ENCODE data around the gene COA3.
A peak's percentile ranks its signal among the peaks of the same experiment; 100 is the strongest.

The COA3 gene

DNA sequence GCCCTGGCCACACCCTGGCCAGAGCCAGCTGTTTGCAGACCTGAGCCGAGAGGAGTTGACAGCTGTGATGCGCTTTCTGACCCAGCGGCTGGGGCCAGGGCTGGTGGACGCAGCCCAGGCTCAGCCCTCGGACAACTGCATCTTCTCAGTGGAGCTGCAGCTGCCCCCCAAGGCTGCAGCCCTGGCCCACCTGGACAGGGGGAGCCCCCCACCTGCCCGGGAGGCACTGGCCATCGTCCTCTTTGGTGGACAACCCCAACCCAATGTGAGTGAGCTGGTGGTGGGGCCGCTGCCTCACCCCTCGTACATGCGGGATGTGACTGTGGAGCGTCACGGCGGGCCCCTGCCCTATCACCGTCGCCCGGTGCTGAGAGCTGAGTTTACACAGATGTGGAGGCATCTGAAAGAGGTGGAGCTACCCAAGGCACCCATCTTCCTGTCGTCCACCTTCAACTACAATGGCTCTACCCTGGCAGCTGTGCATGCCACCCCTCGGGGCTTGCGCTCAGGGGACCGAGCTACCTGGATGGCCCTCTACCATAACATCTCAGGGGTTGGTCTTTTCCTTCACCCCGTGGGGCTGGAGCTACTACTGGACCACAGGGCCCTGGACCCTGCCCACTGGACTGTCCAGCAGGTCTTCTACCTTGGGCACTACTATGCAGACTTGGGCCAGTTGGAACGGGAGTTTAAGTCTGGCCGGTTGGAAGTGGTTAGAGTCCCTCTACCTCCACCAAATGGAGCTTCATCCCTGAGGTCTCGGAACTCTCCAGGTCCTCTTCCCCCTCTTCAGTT, 46.5 kb upstream of the COA3 start:
- TF ChIP-seq, protein P1, sequence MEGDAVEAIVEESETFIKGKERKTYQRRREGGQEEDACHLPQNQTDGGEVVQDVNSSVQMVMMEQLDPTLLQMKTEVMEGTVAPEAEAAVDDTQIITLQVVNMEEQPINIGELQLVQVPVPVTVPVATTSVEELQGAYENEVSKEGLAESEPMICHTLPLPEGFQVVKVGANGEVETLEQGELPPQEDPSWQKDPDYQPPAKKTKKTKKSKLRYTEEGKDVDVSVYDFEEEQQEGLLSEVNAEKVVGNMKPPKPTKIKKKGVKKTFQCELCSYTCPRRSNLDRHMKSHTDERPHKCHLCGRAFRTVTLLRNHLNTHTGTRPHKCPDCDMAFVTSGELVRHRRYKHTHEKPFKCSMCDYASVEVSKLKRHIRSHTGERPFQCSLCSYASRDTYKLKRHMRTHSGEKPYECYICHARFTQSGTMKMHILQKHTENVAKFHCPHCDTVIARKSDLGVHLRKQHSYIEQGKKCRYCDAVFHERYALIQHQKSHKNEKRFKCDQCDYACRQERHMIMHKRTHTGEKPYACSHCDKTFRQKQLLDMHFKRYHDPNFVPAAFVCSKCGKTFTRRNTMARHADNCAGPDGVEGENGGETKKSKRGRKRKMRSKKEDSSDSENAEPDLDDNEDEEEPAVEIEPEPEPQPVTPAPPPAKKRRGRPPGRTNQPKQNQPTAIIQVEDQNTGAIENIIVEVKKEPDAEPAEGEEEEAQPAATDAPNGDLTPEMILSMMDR (IDR thresholded peaks at IDR 0.05; ENCODE audit: low read depth, low read length) = no peak
- no peaks in the 10 kb centered on the region for H3K27me3 ChIP-seq (ENCODE audit: insufficient read depth, low read depth, severe bottlenecking)
- no peak for DNase-seq
- no peak overlapping the region for H3K27ac ChIP-seq
- H3K36me3 ChIP-seq = peaks cover 55% of the 10 kb centered on the region
- H3K9me3 ChIP-seq (ENCODE audit: severe bottlenecking) = no peaks in the 10 kb centered on the region
- H3K4me3 ChIP-seq (ENCODE audit: low read depth, low read length) = no peak overlapping the region

DNA sequence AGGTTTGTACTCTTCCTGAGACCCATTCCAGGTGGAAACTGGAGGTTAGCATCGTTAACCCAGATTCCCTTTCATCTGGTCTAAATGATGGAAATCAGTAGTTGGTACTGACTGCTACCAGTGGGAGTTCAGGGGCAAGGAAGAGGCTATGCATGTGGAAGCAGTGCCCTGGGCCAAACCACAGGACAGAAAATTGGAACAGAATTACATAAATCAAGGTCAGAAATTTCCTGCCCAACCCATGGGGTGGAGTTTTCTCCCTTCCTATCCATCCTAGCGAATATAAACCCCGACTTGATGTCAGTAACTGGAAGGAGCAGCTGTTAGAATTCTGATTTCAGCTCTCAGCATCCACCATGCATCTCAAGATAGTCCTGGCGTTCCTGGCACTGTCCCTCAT, 45.8 kb upstream of the COA3 start, which contains the start of gene AOC2:
Gene AOC2, plus strand, starts transcription at position 310 of the 400 bp plus-strand sequence. Its CDS starts 47 bp downstream, at position 357.
- Histone ChIP-seq H3K9me3 (ENCODE audit: severe bottlenecking) (no peaks in the 10 kb centered on the region), H3K36me3 (peaks cover 62% of the 10 kb centered on the region), H3K4me3 (ENCODE audit: low read depth, low read length) (no peak within 1 kb of the TSS), H3K27me3 (ENCODE audit: insufficient read depth, low read depth, severe bottlenecking) (no peaks in the 10 kb centered on the region), H3K27ac (no peak within 1 kb of the TSS)
- TF ChIP-seq, protein P1 (IDR thresholded peaks at IDR 0.05; ENCODE audit: low read depth, low read length) = no peak
- DNase-seq = no peak

DNA sequence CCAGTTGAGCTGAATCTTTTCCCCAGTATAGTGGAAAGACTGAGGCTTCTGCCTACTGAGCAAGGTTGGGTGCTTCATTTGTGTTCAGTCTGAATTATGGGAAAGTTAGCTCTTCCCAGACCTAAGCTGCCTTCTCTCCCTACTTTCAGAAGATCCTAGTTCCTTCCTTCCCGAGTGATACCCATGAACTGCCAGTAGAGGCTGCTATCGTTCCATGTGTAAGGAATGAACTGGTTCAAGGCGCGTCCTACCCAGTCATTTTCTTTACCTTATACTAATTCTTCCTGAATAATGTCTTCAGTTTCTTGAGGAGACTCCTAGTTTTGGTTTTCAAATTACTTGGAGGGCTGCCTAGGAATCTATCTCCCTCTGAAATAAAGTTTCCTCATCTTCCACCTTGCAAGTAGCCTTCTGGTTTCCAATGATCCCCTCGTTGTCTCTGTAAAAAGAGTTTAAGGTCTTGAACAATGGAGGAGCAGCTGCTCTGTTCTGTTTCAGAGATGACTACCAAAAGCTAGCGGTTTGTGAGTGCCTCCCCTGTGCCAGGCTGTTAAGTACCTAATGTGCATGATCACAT, 44.9 kb upstream of the COA3 start:
- Histone ChIP-seq H3K9me3 (ENCODE audit: severe bottlenecking) (no peaks in the 10 kb centered on the region), H3K36me3 (peaks cover 70% of the 10 kb centered on the region), H3K27me3 (ENCODE audit: insufficient read depth, low read depth, severe bottlenecking) (no peaks in the 10 kb centered on the region), H3K27ac (no peak overlapping the region), H3K4me3 (ENCODE audit: low read depth, low read length) (no peak overlapping the region)
- TF ChIP-seq, protein P1 (IDR thresholded peaks at IDR 0.05; ENCODE audit: low read depth, low read length) = peak; percentile 99
- peak; percentile 63 for DNase-seq

DNA sequence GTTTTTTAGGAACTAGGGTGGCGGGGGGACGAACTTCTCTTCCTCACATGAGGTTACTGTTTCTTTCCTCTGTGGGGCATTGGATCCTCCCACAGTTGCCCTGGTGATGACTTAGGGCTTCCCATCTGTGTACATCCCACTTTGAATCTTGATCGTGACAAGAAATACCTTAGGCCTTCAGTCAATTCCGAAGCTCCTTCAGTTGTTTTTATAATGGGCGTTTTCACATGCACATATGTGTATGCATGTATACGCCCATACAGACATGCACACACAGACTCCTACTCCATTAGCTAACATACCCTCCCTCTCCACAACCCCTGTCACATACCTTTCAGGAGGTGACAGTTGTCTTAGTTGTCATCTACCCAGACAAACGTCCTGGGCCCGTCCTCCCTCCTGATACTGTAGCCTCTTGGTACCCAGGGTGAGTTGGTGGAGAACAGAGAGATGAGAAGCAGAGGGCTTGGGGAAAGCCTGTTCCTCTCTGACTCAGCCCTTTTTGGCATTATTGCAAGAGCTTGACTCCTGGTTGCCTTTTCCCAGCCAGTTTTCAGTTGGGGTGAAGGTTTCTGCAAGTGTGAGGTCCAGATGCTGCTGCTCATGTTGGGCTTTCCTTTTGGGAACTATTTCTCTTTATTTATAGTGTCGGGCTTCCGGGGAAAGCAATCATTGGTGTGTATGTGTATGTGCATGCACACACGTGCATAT, 43.6 kb upstream of the COA3 start:
- TF ChIP-seq, protein P1 (IDR thresholded peaks at IDR 0.05; ENCODE audit: low read depth, low read length) = no peak
- Histone ChIP-seq H3K27ac (no peak overlapping the region), H3K27me3 (ENCODE audit: insufficient read depth, low read depth, severe bottlenecking) (no peaks in the 10 kb centered on the region), H3K4me3 (ENCODE audit: low read depth, low read length) (no peak overlapping the region), H3K36me3 (peaks cover 83% of the 10 kb centered on the region), H3K9me3 (ENCODE audit: severe bottlenecking) (no peaks in the 10 kb centered on the region)
- no peak for DNase-seq

DNA sequence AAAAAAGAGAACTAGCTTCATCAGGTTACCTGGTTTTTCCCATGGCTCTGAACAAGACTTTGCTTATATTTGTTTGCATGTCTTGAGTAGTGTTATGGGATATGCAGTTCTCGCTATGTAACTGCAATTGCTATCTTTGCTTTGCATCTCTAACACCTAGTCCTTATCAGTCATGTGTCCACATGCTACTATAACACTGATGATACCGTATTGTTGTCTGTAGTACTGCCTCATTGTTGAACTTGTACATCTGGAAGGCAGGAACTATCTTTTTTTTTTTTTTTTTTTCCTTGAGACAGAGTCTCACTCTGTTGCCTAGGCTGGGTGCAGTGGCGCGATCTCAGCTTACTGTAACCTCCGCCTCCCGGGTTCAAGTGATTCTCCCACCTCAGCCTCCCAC, 37.2 kb upstream of the COA3 start:
- Histone ChIP-seq H3K27me3 (ENCODE audit: insufficient read depth, low read depth, severe bottlenecking) (no peaks in the 10 kb centered on the region), H3K27ac (no peak overlapping the region), H3K4me3 (ENCODE audit: low read depth, low read length) (no peak overlapping the region), H3K9me3 (ENCODE audit: severe bottlenecking) (no peaks in the 10 kb centered on the region), H3K36me3 (peaks cover 70% of the 10 kb centered on the region)
- no peak for DNase-seq
- TF ChIP-seq, protein P1 (IDR thresholded peaks at IDR 0.05; ENCODE audit: low read depth, low read length) = no peak

Data from WERI-Rb-1 (cell line).